Measurements from ENCODE around the gene TMEM106C. TPM values are rescaled to one million over a fixed set of nuclear protein-coding genes. Genes with fewer than 3 reads are reported as not detected.

TMEM106C gene
- total and polyA plus RNA-seq, 9 of the 15 experiments (the other 6 are each of a cell fraction or from before 2014, with no cell fraction given): 37.6 to 183 (median 57.2) TPM

GRCh38 chr12:48010366-48010970 lies 47.1 kb downstream of the TMEM106C start:
- POLR2A ChIA-PET: interaction anchor here (0.6 kb wide), 1 partner anchor 27 kb away, joined by 4 read pairs; no protein-coding TSS in a partner anchor

More at GRCh38 chr12:48010366-48010970, 47.1 kb downstream of the TMEM106C start:
- DNase-seq (ENCODE audit: extremely low read depth in 1 of 4, low spot score in 3 of 4): no peak
- no peak overlapping the region for H3K4me3 ChIP-seq
- no peak overlapping the region for H3K4me2 ChIP-seq (ENCODE audit: insufficient read depth, low read length)
- no TSS peak for BruUV-seq (replicated peaks)
- in situ Hi-C loops (cut with MboI): no loop called here
- no peak overlapping the region for H3K9ac ChIP-seq (ENCODE audit: insufficient read depth in 1 of 2, low read depth in 2 of 2, low read length in 2 of 2)
- TF ChIP-seq MTA3 (IDR thresholded peaks at IDR 0.05; ENCODE audit: borderline replicate concordance) (no peak), POLR2B (IDR thresholded peaks at IDR 0.05; ENCODE audit: low read depth, partially characterized antibody) (no peak), ZBTB2 (IDR thresholded peaks at IDR 0.05) (no peak), FUS (optimal IDR thresholded peaks at IDR 0.05; ENCODE audit: low read depth, low read length) (no peak), MEF2D (tag; conservative IDR thresholded peaks at IDR 0.05; ENCODE audit: low read depth) (no peak)
- H3K4me1 ChIP-seq (replicated peaks in 1 of 2; ENCODE audit: control insufficient read depth in 2 of 2, insufficient read depth in 2 of 2, low read length in 2 of 2): peaks cover 0 to under 1% of the 10 kb centered on the region in 2 experiments; a peak in 1 of 5 replicates
- no peak overlapping the region for H2AFZ ChIP-seq (ENCODE audit: low read depth, low read length)
- no peaks in the 10 kb centered on the region; the same call in 1 of the 2 replicates for H4K20me1 ChIP-seq (replicated peaks; ENCODE audit: control insufficient read depth, insufficient read depth, low read length)
- CTCF ChIA-PET (ENCODE audit: low intra/inter-chr PET ratio): no interaction called here
- no peaks in the 10 kb centered on the region for H3K9me3 ChIP-seq (replicated peaks; ENCODE audit: control insufficient read depth, insufficient read depth, low read depth, low read length)
- no peaks in the 10 kb centered on the region for H3K36me3 ChIP-seq (ENCODE audit: control insufficient read depth, insufficient read depth, low read length)
- intact Hi-C loops (cut with micrococcal nuclease): loop anchor here (5.0 kb wide), 1 partner anchor 48 kb away; the partner anchor contains the start of gene TMEM106C
- H3K27me3 ChIP-seq (ENCODE audit: control insufficient read depth in 2 of 2, insufficient read depth in 2 of 2, low read length in 2 of 2): peaks cover 55 to 60% of the 10 kb centered on the region in 2 experiments
- WGBS (ENCODE audit: insufficient coverage, low coverage, missing lambda C conversion rate): 1% methylated on average over 7 of the region's 7 CpGs
- no peaks in the 10 kb centered on the region for H3K9me1 ChIP-seq (ENCODE audit: control insufficient read depth, insufficient read depth, low read length)
- no peaks in the 10 kb centered on the region for H3K79me2 ChIP-seq (ENCODE audit: control insufficient read depth, insufficient read depth, low read length)
- ATAC-seq: no peak
- no peak overlapping the region for H3K27ac ChIP-seq (ENCODE audit: extremely low read depth, low read depth, low read length)
- FAIRE-seq: no peak
